Right lobe of liver (tissue), 6 donors: ENCODE measurements around the gene TMEM272. TPM values are rescaled to one million over a fixed set of nuclear protein-coding genes. Genes with fewer than 3 reads are reported as not detected.

Experiments used
- ATAC-seq, 4 donors: fragments of 200-7000 bp; cut with Tn5 transposase; one replicate each; pipeline ENCODE4 v1.9.1; 2020; ENCODE audit warnings: mild to moderate bottlenecking in 4 of 4, moderate library complexity in 4 of 4
- DNase-seq, 3 donors: peaks; one replicate each; pipeline ENCODE4 v3.0.0-alpha.2; 2020
- H3K27ac ChIP-seq, 3 donors: fragments of 200-600 bp; one replicate each; pipeline ENCODE4 v1.8.0; 2022
- H3K27me3 ChIP-seq, 2 donors: fragments of 200-600 bp; one replicate each; pipeline ENCODE4 v1.8.0; 2022
- H3K36me3 ChIP-seq, 4 donors: fragments of 200-600 bp; sonication (generic) in 1 of 4; one replicate each; pipeline versions ENCODE4 v1.5.1 to v1.8.0; 2017 to 2022; ENCODE audit warnings: control low read depth in 1 of 4
- H3K4me1 ChIP-seq, 4 donors: fragments of 200-600 bp; sonication (generic) in 1 of 4; one replicate each; pipeline versions ENCODE4 v1.5.1 to v1.8.0; 2017 to 2022; ENCODE audit warnings: control low read depth in 1 of 4
- H3K4me3 ChIP-seq, 3 donors: fragments of 200-600 bp; one replicate each; pipeline ENCODE4 v1.8.0; 2022
- H3K9me3 ChIP-seq, 4 donors: fragments of 200-600 bp; sonication (generic) in 1 of 4; one replicate each; pipeline versions ENCODE4 v1.5.1 to v1.8.0; 2017 to 2022; ENCODE audit warnings: control low read depth in 1 of 4
- POLR2A ChIP-seq: fragments of 450-650 bp; IDR thresholded peaks from one replicate; pipeline ENCODE4 v1.6.1; 2017; ENCODE audit warnings: antibody characterized with exemption, mild to moderate bottlenecking
- WGBS: methylation state at CpG from one replicate; pipeline ENCODE4 v1.1.6; 2018; ENCODE audit warnings: low coverage, low lambda C conversion rate; ENCODE audit not compliant: insufficient coverage; ENCODE audit errors: missing lambda C conversion rate; 5-methylcytosine and 5-hydroxymethylcytosine counted together
- intact Hi-C, 2 donors: fragments of 100-400 bp; cut with DNase I; formaldehyde crosslinking; loops; one replicate each; pipeline versions ENCODE4 v1.11.2 to v1.14.1; 2022
- long read RNA-seq: library from polyadenylated mRNA; unstranded; transcript quantifications from one replicate; pipeline ENCODE4 v2.0.0, GENCODE V29; 2019
- total RNA-seq, 6 experiments: library from RNA; depleted of rRNA in 2 of 6; stranded (reverse); fragments of >200 nt in 2 of 6; fragmentation: NEBNext Ultra II Directional in 3 of 6; extraction: Animal tissue kit (Norgen Biotek cat#: 25700) in 3 of 6; gene quantifications; one replicate each; pipeline versions ENCODE4 v1.1.0 to v1.2.4, GENCODE V29; 2016 to 2023
- TF ChIP-seq, protein P1 (sequence below), 4 donors: fragments of 200-600 bp in 3 of 4; fragments of 450-650 bp in 1 of 4; IDR thresholded peaks; one replicate each; pipeline versions ENCODE4 v1.5.1 to v1.8.0; 2016 to 2022; ENCODE audit warnings: antibody characterized with exemption in 4 of 4, mild to moderate bottlenecking in 2 of 4
- donor health status: DM: no; HTN: yes; CAD: no.
- donor health status: DM: no; HTN: no; CAD: no.
- donor health status: DM: no; HTN: no; CAD: no.
- donor health status: DM: no; HTN: yes; CAD: no.
- donor health status: DM: no; HTN: yes; CAD: no.

Gene TMEM272, protein sequence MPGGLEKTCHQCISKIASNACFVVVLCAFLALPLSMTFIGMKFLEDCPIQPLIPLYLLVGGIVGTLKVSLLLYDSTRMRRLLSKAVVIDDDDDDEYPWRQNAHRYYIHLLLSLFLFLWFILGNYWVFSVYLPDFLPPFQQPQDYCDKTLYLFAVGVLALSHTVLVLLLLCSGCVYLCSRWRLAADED
- under 1 TPM in 5 of 6 experiments, not detected in 1; 0.06 to 0.53 (median 0.33) TPM for total RNA-seq
- long read RNA-seq = 0 reads

DNA sequence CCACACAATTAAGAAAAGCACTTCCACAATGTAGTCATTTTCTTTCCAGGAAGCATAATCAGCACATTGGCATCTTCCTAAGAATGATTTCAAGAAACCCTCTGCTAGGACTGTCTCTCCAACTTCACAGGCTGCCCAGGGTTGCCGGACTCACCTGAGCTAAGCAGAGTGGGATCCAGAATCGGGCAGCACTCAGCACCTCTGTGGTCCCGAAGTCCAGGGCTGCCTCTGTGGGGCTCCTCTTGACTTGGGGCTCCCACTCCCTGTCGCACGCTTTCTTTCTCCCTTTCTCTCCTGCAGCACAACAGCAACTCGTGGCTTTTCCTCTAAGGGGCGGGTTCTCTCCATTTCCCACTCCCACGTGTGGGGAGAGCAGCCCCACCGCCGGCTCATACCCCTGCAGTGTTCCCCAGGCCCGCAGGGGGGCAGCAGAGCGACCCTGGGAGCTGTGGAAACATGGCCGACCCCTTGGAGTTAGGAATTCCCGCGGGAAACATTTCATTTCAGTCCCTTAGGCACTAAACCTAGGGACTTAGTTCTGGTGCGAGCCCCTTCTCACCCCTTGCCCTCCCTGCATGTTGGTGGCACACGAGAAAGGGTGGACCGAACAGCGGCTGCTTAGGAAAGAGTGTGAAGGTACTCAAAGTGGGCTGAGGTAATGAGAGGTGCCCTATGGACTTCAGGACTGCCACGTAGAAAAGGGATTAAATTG lies at the start of gene TMEM272:
TSS of gene TMEM272 (minus strand) at position 316 of the 712 bp plus-strand sequence. CDS start 6,647 bp downstream, outside the sequence.
- H3K4me1 ChIP-seq = peaks cover 0 to 5% (median 2%) of the 10 kb centered on the region in 4 donors
- peak; percentile 66 to 76 (median 67) for DNase-seq
- TF ChIP-seq POLR2A = no peak
- TF ChIP-seq, protein P1, sequence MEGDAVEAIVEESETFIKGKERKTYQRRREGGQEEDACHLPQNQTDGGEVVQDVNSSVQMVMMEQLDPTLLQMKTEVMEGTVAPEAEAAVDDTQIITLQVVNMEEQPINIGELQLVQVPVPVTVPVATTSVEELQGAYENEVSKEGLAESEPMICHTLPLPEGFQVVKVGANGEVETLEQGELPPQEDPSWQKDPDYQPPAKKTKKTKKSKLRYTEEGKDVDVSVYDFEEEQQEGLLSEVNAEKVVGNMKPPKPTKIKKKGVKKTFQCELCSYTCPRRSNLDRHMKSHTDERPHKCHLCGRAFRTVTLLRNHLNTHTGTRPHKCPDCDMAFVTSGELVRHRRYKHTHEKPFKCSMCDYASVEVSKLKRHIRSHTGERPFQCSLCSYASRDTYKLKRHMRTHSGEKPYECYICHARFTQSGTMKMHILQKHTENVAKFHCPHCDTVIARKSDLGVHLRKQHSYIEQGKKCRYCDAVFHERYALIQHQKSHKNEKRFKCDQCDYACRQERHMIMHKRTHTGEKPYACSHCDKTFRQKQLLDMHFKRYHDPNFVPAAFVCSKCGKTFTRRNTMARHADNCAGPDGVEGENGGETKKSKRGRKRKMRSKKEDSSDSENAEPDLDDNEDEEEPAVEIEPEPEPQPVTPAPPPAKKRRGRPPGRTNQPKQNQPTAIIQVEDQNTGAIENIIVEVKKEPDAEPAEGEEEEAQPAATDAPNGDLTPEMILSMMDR (IDR thresholded peaks at IDR 0.05) = peak; percentile 81 to 95 (median 94)
- intact Hi-C loops = no loop called here
- H3K4me3 ChIP-seq = peak within 1 kb of the TSS; percentile 17 to 52 (median 43)
- WGBS = 20% methylated on average over 20 of the region's 20 CpGs
- H3K27me3 ChIP-seq = no peaks in the 10 kb centered on the region
- no peaks in the 10 kb centered on the region for H3K36me3 ChIP-seq
- ATAC-seq = peak; percentile 93 to 98 (median 95)
- H3K27ac ChIP-seq = peak within 1 kb of the TSS in 1 of 3 donors; percentile 70
- no peaks in the 10 kb centered on the region for H3K9me3 ChIP-seq

GRCh38 chr13:51894239-51894638 lies 49.3 kb upstream of the TMEM272 start:
- DNase-seq = no peak
- no peak for ATAC-seq
- no peak overlapping the region for H3K27ac ChIP-seq
- no peaks in the 10 kb centered on the region for H3K27me3 ChIP-seq
- WGBS = 100% methylated on average over 2 of the region's 4 CpGs
- no peaks in the 10 kb centered on the region for H3K9me3 ChIP-seq
- H3K36me3 ChIP-seq = no peaks in the 10 kb centered on the region
- no peaks in the 10 kb centered on the region for H3K4me1 ChIP-seq
- intact Hi-C loops = loop anchor here in 1 of 2 donors (10.0 kb wide), 1 partner anchor 231 kb away; the partner anchor contains the start of gene NEK5
- TF ChIP-seq, protein P1 (IDR thresholded peaks at IDR 0.05) = no peak
- TF ChIP-seq POLR2A = no peak
- no peak overlapping the region for H3K4me3 ChIP-seq

GRCh38 chr13:51892657-51893056 lies 47.7 kb upstream of the TMEM272 start:
- no peaks in the 10 kb centered on the region for H3K27me3 ChIP-seq
- ATAC-seq (no peak), DNase-seq (no peak)
- no peak overlapping the region for H3K27ac ChIP-seq
- no peaks in the 10 kb centered on the region for H3K4me1 ChIP-seq
- no peak overlapping the region for H3K4me3 ChIP-seq
- WGBS = 73% methylated on average over 3 of the region's 3 CpGs
- no peak for TF ChIP-seq POLR2A
- TF ChIP-seq, protein P1 (IDR thresholded peaks at IDR 0.05) = no peak
- intact Hi-C loops = loop anchor here in 1 of 2 donors (10.0 kb wide), 1 partner anchor 232 kb away; the partner anchor contains the start of gene NEK5
- H3K36me3 ChIP-seq = no peaks in the 10 kb centered on the region
- no peaks in the 10 kb centered on the region for H3K9me3 ChIP-seq

- DNase-seq (no peak), ATAC-seq (no peak)
- H3K4me1 ChIP-seq = no peaks in the 10 kb centered on the region
- H3K4me3 ChIP-seq = no peak overlapping the region
- H3K36me3 ChIP-seq = no peaks in the 10 kb centered on the region
- intact Hi-C loops = no loop called here
- TF ChIP-seq, protein P1 (IDR thresholded peaks at IDR 0.05) = no peak
- no peak for TF ChIP-seq POLR2A
- no peak overlapping the region for H3K27ac ChIP-seq
- H3K9me3 ChIP-seq = no peaks in the 10 kb centered on the region
- H3K27me3 ChIP-seq = no peaks in the 10 kb centered on the region
- WGBS = 92% methylated on average over 2 of the region's 2 CpGs
Observed at GRCh38 chr13:51887468-51887867, 42.5 kb upstream of the TMEM272 start.
